Stimulated activated effector memory CD8-positive, alpha-beta T cell treated with anti-CD3 and anti-CD28 coated beads, Interleukin-12 subunit alpha, Interleukin-12 subunit beta, amount 100 ng/mL, for 72 hours (primary cell): Measurements from ENCODE around the gene FECH.
A peak's percentile ranks its signal among the peaks of the same experiment; 100 is the strongest.
"Not testable (repeated sequence)": the region's sequence is repeated elsewhere in the genome, so short reads cannot be mapped to it uniquely, and the experiment has no call there.

ENCODE experiments used
- ATAC-seq: fragments of 150-1000 bp; cut with Tn5 transposase; 2 replicates; pipeline ENCODE4 v1.10.0; 2021
- DNase-seq, 2 donors: peaks; one replicate each; pipeline ENCODE4 v3.0.0; 2021 to 2022; ENCODE audit warnings: low spot score in 2 of 2
- H3K27ac Mint-ChIP-seq: one replicate; pipeline ENCODE4 v1.8.0; 2022; ENCODE audit warnings: mild to moderate bottlenecking, mixed read lengths
- H3K36me3 Mint-ChIP-seq: one replicate; pipeline ENCODE4 v1.8.0; 2022; ENCODE audit warnings: mild to moderate bottlenecking, mixed read lengths
- H3K4me1 Mint-ChIP-seq: one replicate; pipeline ENCODE4 v1.8.0; 2022; ENCODE audit warnings: mixed read lengths
- H3K4me3 Mint-ChIP-seq: one replicate; pipeline ENCODE4 v1.8.0; 2022; ENCODE audit warnings: mild to moderate bottlenecking, mixed read lengths
- H3K9me3 Mint-ChIP-seq: one replicate; pipeline ENCODE4 v1.8.0; 2022; ENCODE audit warnings: mixed read lengths

The FECH gene

GRCh38 chr18:57523171-57523956, 63.1 kb downstream of the FECH start:
- H3K36me3 Mint-ChIP-seq: no peaks in the 10 kb centered on the region
- H3K4me1 Mint-ChIP-seq: no peaks in the 10 kb centered on the region
- H3K9me3 Mint-ChIP-seq: no peaks in the 10 kb centered on the region
- H3K27ac Mint-ChIP-seq: no peak overlapping the region
- DNase-seq (no peak), ATAC-seq (peak; percentile 21)
- H3K4me3 Mint-ChIP-seq: no peak overlapping the region

GRCh38 chr18:57522348-57522747, 64.2 kb downstream of the FECH start:
- H3K4me3 Mint-ChIP-seq, DNase-seq, H3K27ac Mint-ChIP-seq, ATAC-seq, H3K9me3 Mint-ChIP-seq, H3K36me3 Mint-ChIP-seq, H3K4me1 Mint-ChIP-seq: not testable (repeated sequence)

GRCh38 chr18:57519668-57520424, 66.7 kb downstream of the FECH start:
- ATAC-seq: no peak

GRCh38 chr18:57518533-57518932, 68.0 kb downstream of the FECH start:
- Mint-ChIP-seq H3K4me3 (no peak overlapping the region), H3K9me3 (no peaks in the 10 kb centered on the region), H3K27ac (no peak overlapping the region)

More at GRCh38 chr18:57519668-57520424, 66.7 kb downstream of the FECH start:
- no peaks in the 10 kb centered on the region for H3K9me3 Mint-ChIP-seq
- H3K36me3 Mint-ChIP-seq: no peaks in the 10 kb centered on the region
- no peak overlapping the region for H3K27ac Mint-ChIP-seq
- no peak overlapping the region for H3K4me3 Mint-ChIP-seq
- no peak for DNase-seq
- H3K4me1 Mint-ChIP-seq: no peaks in the 10 kb centered on the region

GRCh38 chr18:57516056-57516455, 70.4 kb downstream of the FECH start:
- no peaks in the 10 kb centered on the region for H3K9me3 Mint-ChIP-seq

More at GRCh38 chr18:57518533-57518932, 68.0 kb downstream of the FECH start:
- DNase-seq (no peak), ATAC-seq (no peak)
- Mint-ChIP-seq H3K4me1 (no peaks in the 10 kb centered on the region), H3K36me3 (no peaks in the 10 kb centered on the region)

GRCh38 chr18:57505231-57505630, 81.3 kb downstream of the FECH start:
- DNase-seq: no peak
- H3K9me3 Mint-ChIP-seq: no peaks in the 10 kb centered on the region
- H3K27ac Mint-ChIP-seq: no peak overlapping the region
- H3K4me1 Mint-ChIP-seq: no peaks in the 10 kb centered on the region
- ATAC-seq: no peak
- no peak overlapping the region for H3K4me3 Mint-ChIP-seq
- H3K36me3 Mint-ChIP-seq: no peaks in the 10 kb centered on the region

More at GRCh38 chr18:57516056-57516455, 70.4 kb downstream of the FECH start:
- Mint-ChIP-seq H3K27ac (no peak overlapping the region), H3K4me1 (no peaks in the 10 kb centered on the region), H3K4me3 (no peak overlapping the region), H3K36me3 (no peaks in the 10 kb centered on the region)
- no peak for ATAC-seq
- DNase-seq: no peak

- Mint-ChIP-seq H3K4me3 (no peak overlapping the region), H3K4me1 (no peaks in the 10 kb centered on the region), H3K36me3 (no peaks in the 10 kb centered on the region), H3K9me3 (no peaks in the 10 kb centered on the region), H3K27ac (no peak overlapping the region)
- no peak for DNase-seq
- no peak for ATAC-seq
Observed at GRCh38 chr18:57502624-57503023, 83.9 kb downstream of the FECH start.

- ATAC-seq (no peak), DNase-seq (no peak)
- Mint-ChIP-seq H3K4me1 (no peaks in the 10 kb centered on the region), H3K4me3 (no peak overlapping the region), H3K36me3 (no peaks in the 10 kb centered on the region), H3K9me3 (no peaks in the 10 kb centered on the region), H3K27ac (no peak overlapping the region)
Observed at GRCh38 chr18:57498682-57499256, 87.7 kb downstream of the FECH start.
